Neural progenitor cell (in vitro differentiated cells): Measurements from ENCODE around the gene SLC7A5.

Source experiments
- CTCF ChIP-seq: fragments of 200-600 bp; sonication (generic); IDR thresholded peaks from 2 replicates; pipeline ENCODE4 v1.5.1; 2017; ENCODE audit warnings: antibody characterized with exemption, mild to moderate bottlenecking
- EZH2 ChIP-seq: fragments of 200-600 bp; sonication (generic); IDR thresholded peaks from 2 replicates; pipeline ENCODE4 v1.6.1; 2017; ENCODE audit warnings: antibody characterized with exemption, mild to moderate bottlenecking, moderate library complexity
- EZH2phosphoT487 ChIP-seq: fragments of 200-600 bp; sonication (generic); IDR thresholded peaks from 2 replicates; pipeline ENCODE4 v1.6.1; 2017; ENCODE audit warnings: antibody characterized with exemption

- TF ChIP-seq EZH2 = no peak
- no peak for TF ChIP-seq CTCF
- no peak for TF ChIP-seq EZH2phosphoT487
Observed at GRCh38 chr16:87897521-87898505, 28.5 kb upstream of the SLC7A5 start.
